ENCODE measurements around the gene DOCK6. TPM values are rescaled to one million over a fixed set of nuclear protein-coding genes. Genes with fewer than 3 reads are reported as not detected.

Gene DOCK6
- polyA plus RNA-seq, 10 donors: 26.3 to 67.9 (median 36.2) TPM

- no peak for DNase-seq
These were observed 12.3 kb upstream of the DOCK6 start for GRCh38 chr19:11274533-11275086.

- no peak for DNase-seq
These were observed 11.7 kb upstream of the DOCK6 start for GRCh38 chr19:11273989-11274388.

- DNase-seq: no peak
These were observed 11.0 kb upstream of the DOCK6 start for GRCh38 chr19:11273296-11273695.

GRCh38 chr19:11269408-11269807, 7.1 kb upstream of the DOCK6 start:
- peak in 1 of 3 donors; percentile 53 for DNase-seq

- DNase-seq: peak in 2 of 3 donors; percentile 61 to 84
These were observed 6.5 kb upstream of the DOCK6 start for GRCh38 chr19:11268783-11269267.

- DNase-seq: no peak
These were observed 5.2 kb upstream of the DOCK6 start for GRCh38 chr19:11267316-11268085.

- DNase-seq: no peak
These were observed 3.5 kb upstream of the DOCK6 start for GRCh38 chr19:11265785-11266236.

- DNase-seq: no peak
These were observed 3.0 kb upstream of the DOCK6 start for GRCh38 chr19:11265177-11265784.

GRCh38 chr19:11264452-11265176, 2.3 kb upstream of the DOCK6 start:
- peak in 1 of 3 donors; percentile 58 for DNase-seq

GRCh38 chr19:11263726-11264125, 1.4 kb upstream of the DOCK6 start:
- no peak for DNase-seq

- DNase-seq: no peak
These were observed 823 bp downstream of the DOCK6 start for GRCh38 chr19:11261431-11261970.

- no peak for DNase-seq
These were observed 1.3 kb downstream of the DOCK6 start for GRCh38 chr19:11260996-11261395.

GRCh38 chr19:11257846-11258380, 4.4 kb downstream of the DOCK6 start:
- DNase-seq: no peak

GRCh38 chr19:11256189-11256588, 6.1 kb downstream of the DOCK6 start:
- DNase-seq: peak; percentile 58 to 94 (median 76)

GRCh38 chr19:11254666-11255065, 7.7 kb downstream of the DOCK6 start:
- no peak for DNase-seq

GRCh38 chr19:11252665-11253355, 9.5 kb downstream of the DOCK6 start:
- no peak for DNase-seq

- no peak for DNase-seq
These were observed 10.5 kb downstream of the DOCK6 start for GRCh38 chr19:11251650-11252314.

GRCh38 chr19:11251217-11251616, 11.1 kb downstream of the DOCK6 start:
- no peak for DNase-seq

GRCh38 chr19:11248852-11249251, 13.5 kb downstream of the DOCK6 start:
- DNase-seq: no peak

GRCh38 chr19:11247934-11248333, 14.4 kb downstream of the DOCK6 start:
- no peak for DNase-seq
